ENCODE data around the gene ADCY5. TPM values are rescaled to one million over a fixed set of nuclear protein-coding genes. Genes with fewer than 3 reads are reported as not detected.
A peak's percentile ranks its signal among the peaks of the same experiment; 100 is the strongest.

The ADCY5 gene
- total RNA-seq (2013), result 0.02 TPM
- polyA plus RNA-seq (not detected), polyA minus RNA-seq (not detected in 2 replicates), total RNA-seq (0 to 3.6 (median 0.04) reads per million in 11 experiments)

DNA sequence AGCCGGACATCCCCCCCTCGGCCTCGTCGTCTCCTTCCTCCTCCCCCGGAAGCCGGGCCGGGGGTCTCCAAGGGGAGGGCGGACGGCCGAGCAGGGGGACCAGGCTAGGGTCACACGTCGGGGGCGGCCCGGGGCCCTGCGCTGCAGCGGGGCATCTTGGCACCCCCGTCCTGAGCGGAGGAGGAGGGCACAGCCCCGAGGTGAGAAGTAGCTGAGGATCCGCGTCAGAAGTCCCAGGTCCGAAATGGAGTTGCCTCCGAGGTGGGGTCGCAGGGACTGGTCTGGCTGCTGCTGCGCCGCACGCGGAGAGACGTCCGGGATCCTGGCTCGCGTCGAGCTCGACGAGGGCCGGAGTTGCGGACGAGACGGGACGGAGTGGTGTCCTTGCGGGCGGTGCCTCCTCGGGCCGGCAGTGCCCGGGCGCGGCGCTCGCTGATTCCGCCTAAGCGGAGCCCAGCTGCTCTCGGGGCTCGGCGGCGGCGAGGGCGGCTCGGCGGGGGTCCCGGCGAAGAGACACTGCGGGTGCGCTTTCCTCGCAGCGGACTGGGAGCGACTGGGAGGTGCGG, at the start of gene ADCY5:
ADCY5 (minus strand) TSS at position 555 of the 566 bp plus-strand sequence; CDS start at position 10, 545 bp downstream.
- peak within 1 kb of the TSS; percentile 60 to 85 for H3K4me3 Mint-ChIP-seq
- Histone ChIP-seq H2AFZ (ENCODE audit: insufficient read depth, low read depth, low read length, poor library complexity, severe bottlenecking) (peak within 1 kb of the TSS; percentile 73), H3K9ac (ENCODE audit: insufficient read depth, low read length, poor library complexity, severe bottlenecking) (peak within 1 kb of the TSS; percentile 36), H3K36me3 (replicated peaks in 1 of 2; ENCODE audit: control insufficient read depth in 1 of 2, insufficient read depth in 2 of 2, low read length in 2 of 2) (no peaks in the 10 kb centered on the region), H3K9me3 (replicated peaks in 1 of 2; ENCODE audit: control insufficient read depth in 1 of 2, insufficient read depth in 1 of 2, low read length in 2 of 2) (peaks cover 0 to 10% of the 10 kb centered on the region in 2 donors), H3K4me3 (replicated peaks in 1 of 3; ENCODE audit: low read depth in 2 of 3, low read length in 3 of 3) (peak within 1 kb of the TSS in 2 of 3 experiments; percentile 26 to 69), H3K27me3 (ENCODE audit: control insufficient read depth in 2 of 2, insufficient read depth in 2 of 2, low read length in 2 of 2) (peaks cover 42 to 71% of the 10 kb centered on the region in 2 donors), H4K20me1 (ENCODE audit: insufficient read depth, low read length) (no peaks in the 10 kb centered on the region), H3K4me2 (replicated peaks; ENCODE audit: extremely low read depth, low read length, poor library complexity, severe bottlenecking) (peak within 1 kb of the TSS; percentile 79), H3K4me1 (ENCODE audit: control insufficient read depth in 1 of 2, insufficient read depth in 2 of 2, low read length in 2 of 2) (peaks cover 12 to 18% of the 10 kb centered on the region in 2 donors), H3K27ac (ENCODE audit: low read depth in 1 of 2, low read length in 2 of 2) (no peak within 1 kb of the TSS), H3K79me2 (ENCODE audit: insufficient read depth, low read length) (no peaks in the 10 kb centered on the region)
- peaks cover 2% of the 10 kb centered on the region for H3K4me1 Mint-ChIP-seq
- TF ChIP-seq, protein P1, sequence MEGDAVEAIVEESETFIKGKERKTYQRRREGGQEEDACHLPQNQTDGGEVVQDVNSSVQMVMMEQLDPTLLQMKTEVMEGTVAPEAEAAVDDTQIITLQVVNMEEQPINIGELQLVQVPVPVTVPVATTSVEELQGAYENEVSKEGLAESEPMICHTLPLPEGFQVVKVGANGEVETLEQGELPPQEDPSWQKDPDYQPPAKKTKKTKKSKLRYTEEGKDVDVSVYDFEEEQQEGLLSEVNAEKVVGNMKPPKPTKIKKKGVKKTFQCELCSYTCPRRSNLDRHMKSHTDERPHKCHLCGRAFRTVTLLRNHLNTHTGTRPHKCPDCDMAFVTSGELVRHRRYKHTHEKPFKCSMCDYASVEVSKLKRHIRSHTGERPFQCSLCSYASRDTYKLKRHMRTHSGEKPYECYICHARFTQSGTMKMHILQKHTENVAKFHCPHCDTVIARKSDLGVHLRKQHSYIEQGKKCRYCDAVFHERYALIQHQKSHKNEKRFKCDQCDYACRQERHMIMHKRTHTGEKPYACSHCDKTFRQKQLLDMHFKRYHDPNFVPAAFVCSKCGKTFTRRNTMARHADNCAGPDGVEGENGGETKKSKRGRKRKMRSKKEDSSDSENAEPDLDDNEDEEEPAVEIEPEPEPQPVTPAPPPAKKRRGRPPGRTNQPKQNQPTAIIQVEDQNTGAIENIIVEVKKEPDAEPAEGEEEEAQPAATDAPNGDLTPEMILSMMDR (IDR thresholded peaks at IDR 0.05), result no peak
- no peaks in the 10 kb centered on the region for H3K36me3 Mint-ChIP-seq
- WGBS (ENCODE audit: insufficient coverage), result 4% methylated on average over 62 of the region's 67 CpGs
- no peak within 1 kb of the TSS for H3K27ac Mint-ChIP-seq
- no peak for DNase-seq
- H3K27me3 Mint-ChIP-seq (ENCODE audit: low read depth in 3 of 3), result peaks cover 61 to 86% (median 64%) of the 10 kb centered on the region in 3 donors
- intact Hi-C loops (cut with micrococcal nuclease), result no loop called here
- peaks cover 0 to 12% (median 3%) of the 10 kb centered on the region in 7 donors for H3K9me3 Mint-ChIP-seq

DNA sequence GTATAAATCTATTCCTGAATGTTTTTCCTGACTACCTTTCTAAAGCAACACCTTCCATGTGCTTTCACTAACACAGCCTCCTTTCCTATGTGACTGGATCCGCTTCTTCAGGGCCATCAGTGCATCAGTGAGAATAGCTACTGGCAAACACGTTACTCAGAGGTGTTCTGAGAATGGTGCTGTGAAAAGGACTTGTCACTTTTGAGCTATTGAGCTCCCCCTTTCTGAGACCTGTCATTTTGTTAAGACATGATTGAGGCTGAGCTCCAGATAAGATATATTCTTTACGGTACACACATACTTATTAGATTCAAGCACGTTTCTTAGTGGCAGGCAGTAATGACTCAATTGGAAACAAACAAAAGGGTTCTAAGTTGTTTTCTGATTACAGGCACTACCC, 45.0 kb upstream of the ADCY5 start:
- Histone ChIP-seq H3K36me3 (replicated peaks in 1 of 2; ENCODE audit: control insufficient read depth in 1 of 2, insufficient read depth in 2 of 2, low read length in 2 of 2) (peaks cover 28 to 77% of the 10 kb centered on the region in 2 donors), H4K20me1 (ENCODE audit: insufficient read depth, low read length) (no peaks in the 10 kb centered on the region), H3K27me3 (ENCODE audit: control insufficient read depth in 2 of 2, insufficient read depth in 2 of 2, low read length in 2 of 2) (no peaks in the 10 kb centered on the region), H3K9me3 (replicated peaks in 1 of 2; ENCODE audit: control insufficient read depth in 1 of 2, insufficient read depth in 1 of 2, low read length in 2 of 2) (no peaks in the 10 kb centered on the region), H3K79me2 (ENCODE audit: insufficient read depth, low read length) (no peaks in the 10 kb centered on the region), H2AFZ (ENCODE audit: insufficient read depth, low read depth, low read length, poor library complexity, severe bottlenecking) (no peak overlapping the region), H3K4me3 (replicated peaks in 1 of 3; ENCODE audit: low read depth in 2 of 3, low read length in 3 of 3) (no peak overlapping the region), H3K4me2 (replicated peaks; ENCODE audit: extremely low read depth, low read length, poor library complexity, severe bottlenecking) (no peak overlapping the region), H3K27ac (ENCODE audit: low read depth in 1 of 2, low read length in 2 of 2) (no peak overlapping the region), H3K9ac (ENCODE audit: insufficient read depth, low read length, poor library complexity, severe bottlenecking) (no peak overlapping the region), H3K4me1 (ENCODE audit: control insufficient read depth in 1 of 2, insufficient read depth in 2 of 2, low read length in 2 of 2) (no peaks in the 10 kb centered on the region)
- WGBS (ENCODE audit: insufficient coverage), result 95% methylated on average over 2 of the region's 4 CpGs
- no peaks in the 10 kb centered on the region for H3K9me3 Mint-ChIP-seq
- H3K27ac Mint-ChIP-seq, result no peak overlapping the region
- H3K4me3 Mint-ChIP-seq, result no peak overlapping the region
- TF ChIP-seq, protein P1 (IDR thresholded peaks at IDR 0.05), result no peak
- peaks cover 69 to 71% of the 10 kb centered on the region in 2 donors for H3K36me3 Mint-ChIP-seq
- no peak for DNase-seq
- peaks cover 0 to 2% (median 1%) of the 10 kb centered on the region in 3 donors for H3K27me3 Mint-ChIP-seq (ENCODE audit: low read depth in 3 of 3)
- intact Hi-C loops (cut with micrococcal nuclease), result no loop called here
- H3K4me1 Mint-ChIP-seq, result no peaks in the 10 kb centered on the region

Data from CD14-positive monocyte (primary cell).